SK-N-SH treated with all-trans-retinoic acid at 6 μM for 48 hours (cell line): ENCODE data around the gene KIF18B.
A peak's percentile ranks its signal among the peaks of the same experiment; 100 is the strongest.

Experiments
- ATAC-seq: fragments of 200-7000 bp; cut with Tn5 transposase; 3 replicates; pipeline ENCODE4 v1.9.1; 2020; ENCODE audit warnings: mild to moderate bottlenecking, moderate library complexity
- ARNTL ChIP-seq: fragments of 450-650 bp; formaldehyde crosslinking; IDR thresholded peaks from 2 replicates; pipeline ENCODE4 v1.5.0; 2020; ENCODE audit warnings: low read depth, mild to moderate bottlenecking, moderate library complexity, borderline replicate concordance
- BACH2 ChIP-seq: fragments of 250-450 bp; sonication (Bioruptor Pico); IDR thresholded peaks from 2 replicates; pipeline ENCODE4 v1.9.0; 2021; ENCODE audit warnings: mild to moderate bottlenecking, borderline replicate concordance
- CREB5 ChIP-seq: fragments of 250-450 bp; sonication (Bioruptor Pico); IDR thresholded peaks from 2 replicates; pipeline ENCODE4 v1.5.1; 2020; ENCODE audit warnings: low read depth, mild to moderate bottlenecking, moderate library complexity
- CSDC2 ChIP-seq: fragments of 250-450 bp; sonication (Bioruptor Pico); IDR thresholded peaks from 2 replicates; pipeline ENCODE4 v1.5.0; 2020; ENCODE audit warnings: mild to moderate bottlenecking, moderate library complexity
- ESRRG ChIP-seq: fragments of 250-450 bp; sonication (Bioruptor Pico); IDR thresholded peaks from 2 replicates; pipeline ENCODE4 v1.6.1; 2021; ENCODE audit warnings: mild to moderate bottlenecking
- GLIS3 ChIP-seq: fragments of 250-450 bp; sonication (Bioruptor Pico); IDR thresholded peaks from 2 replicates; pipeline ENCODE4 v1.5.0; 2020; ENCODE audit warnings: mild to moderate bottlenecking, moderate library complexity
- ISL1 ChIP-seq: fragments of 250-450 bp; sonication (Bioruptor Pico); IDR thresholded peaks from 2 replicates; pipeline ENCODE4 v2.1.2; 2022; ENCODE audit warnings: mild to moderate bottlenecking, moderate library complexity
- OSR1 ChIP-seq: fragments of 250-450 bp; sonication (Bioruptor Pico); IDR thresholded peaks from 2 replicates; pipeline ENCODE4 v1.8.0; 2022; ENCODE audit warnings: moderate library complexity, mild to moderate bottlenecking, inconsistent platforms
- POU6F1 ChIP-seq: fragments of 250-450 bp; sonication (Bioruptor Pico); IDR thresholded peaks from 2 replicates; pipeline ENCODE4 v1.8.0; 2021; ENCODE audit warnings: low read depth, mild to moderate bottlenecking, moderate library complexity, borderline replicate concordance
- PPARA ChIP-seq: fragments of 250-450 bp; sonication (Bioruptor Pico); IDR thresholded peaks from 2 replicates; pipeline ENCODE4 v1.5.0; 2020; ENCODE audit warnings: mild to moderate bottlenecking, borderline replicate concordance
- RARB ChIP-seq: fragments of 250-450 bp; sonication (Bioruptor Pico); IDR thresholded peaks from 2 replicates; pipeline ENCODE4 v1.8.0; 2021; ENCODE audit warnings: mild to moderate bottlenecking, moderate library complexity
- TCF4 ChIP-seq: fragments of 250-450 bp; sonication (Bioruptor Pico); IDR thresholded peaks from 2 replicates; pipeline ENCODE4 v1.8.0; 2021; ENCODE audit warnings: mild to moderate bottlenecking, moderate library complexity, borderline replicate concordance
- TSHZ2 ChIP-seq: fragments of 250-450 bp; sonication (Bioruptor Pico); IDR thresholded peaks from 2 replicates; pipeline ENCODE4 v1.5.0; 2020; ENCODE audit warnings: mild to moderate bottlenecking, moderate library complexity
- ZC3H10 ChIP-seq: fragments of 250-450 bp; sonication (Bioruptor Pico); IDR thresholded peaks from 2 replicates; pipeline ENCODE4 v1.5.1; 2021; ENCODE audit warnings: mild to moderate bottlenecking, moderate library complexity
- ZFP3 ChIP-seq: fragments of 250-450 bp; sonication (Bioruptor Pico); IDR thresholded peaks from 2 replicates; pipeline ENCODE4 v1.5.0; 2020; ENCODE audit warnings: mild to moderate bottlenecking, moderate library complexity
- ZFP30 ChIP-seq: fragments of 450-650 bp; formaldehyde crosslinking; IDR thresholded peaks from 2 replicates; pipeline ENCODE4 v1.5.0; 2022; ENCODE audit warnings: mild to moderate bottlenecking, moderate library complexity
- ZNF70 ChIP-seq: fragments of 450-650 bp; formaldehyde crosslinking; IDR thresholded peaks from 2 replicates; pipeline ENCODE4 v1.5.0; 2020; ENCODE audit warnings: mild to moderate bottlenecking, moderate library complexity
- ZNF8 ChIP-seq: fragments of 450-650 bp; formaldehyde crosslinking; IDR thresholded peaks from 2 replicates; pipeline ENCODE4 v1.5.0; 2020; ENCODE audit warnings: mild to moderate bottlenecking, moderate library complexity
- TF ChIP-seq, protein P1 (sequence below): fragments of 250-450 bp; sonication (Bioruptor Pico); IDR thresholded peaks from 2 replicates; pipeline ENCODE4 v1.5.1; 2021; ENCODE audit warnings: mild to moderate bottlenecking, moderate library complexity

Gene KIF18B

GRCh38 chr17:44942456-44942855, 5.1 kb downstream of the KIF18B start:
- TF ChIP-seq ZFP3 (no peak), BACH2 (CRISPR knock-in tag) (no peak), TCF4 (CRISPR knock-in tag) (no peak), PPARA (no peak), ZC3H10 (no peak), ARNTL (CRISPR knock-in tag) (no peak), GLIS3 (no peak), ZNF70 (CRISPR knock-in tag) (no peak)
- ATAC-seq, result no peak

GRCh38 chr17:44941712-44942331, 5.8 kb downstream of the KIF18B start:
- peak; percentile 68 for ATAC-seq
- TF ChIP-seq RARB (CRISPR knock-in tag), result no peak
- TF ChIP-seq ISL1 (CRISPR knock-in tag), result no peak
- TF ChIP-seq POU6F1 (CRISPR knock-in tag), result no peak
- no peak for TF ChIP-seq ZFP3
- no peak for TF ChIP-seq OSR1
- TF ChIP-seq BACH2 (CRISPR knock-in tag), result no peak
- no peak for TF ChIP-seq ARNTL (CRISPR knock-in tag)
- TF ChIP-seq GLIS3, result no peak
- no peak for TF ChIP-seq CSDC2 (CRISPR knock-in tag)
- TF ChIP-seq CREB5 (CRISPR knock-in tag), result no peak
- TF ChIP-seq PPARA, result no peak
- TF ChIP-seq ZFP30, result no peak
- TF ChIP-seq, all 23 proteins: peak for 0

- no peak for TF ChIP-seq CREB5 (CRISPR knock-in tag)
- no peak for TF ChIP-seq GLIS3
- TF ChIP-seq TCF4 (CRISPR knock-in tag), result no peak
- TF ChIP-seq ZFP30, result no peak
- TF ChIP-seq, protein P1, sequence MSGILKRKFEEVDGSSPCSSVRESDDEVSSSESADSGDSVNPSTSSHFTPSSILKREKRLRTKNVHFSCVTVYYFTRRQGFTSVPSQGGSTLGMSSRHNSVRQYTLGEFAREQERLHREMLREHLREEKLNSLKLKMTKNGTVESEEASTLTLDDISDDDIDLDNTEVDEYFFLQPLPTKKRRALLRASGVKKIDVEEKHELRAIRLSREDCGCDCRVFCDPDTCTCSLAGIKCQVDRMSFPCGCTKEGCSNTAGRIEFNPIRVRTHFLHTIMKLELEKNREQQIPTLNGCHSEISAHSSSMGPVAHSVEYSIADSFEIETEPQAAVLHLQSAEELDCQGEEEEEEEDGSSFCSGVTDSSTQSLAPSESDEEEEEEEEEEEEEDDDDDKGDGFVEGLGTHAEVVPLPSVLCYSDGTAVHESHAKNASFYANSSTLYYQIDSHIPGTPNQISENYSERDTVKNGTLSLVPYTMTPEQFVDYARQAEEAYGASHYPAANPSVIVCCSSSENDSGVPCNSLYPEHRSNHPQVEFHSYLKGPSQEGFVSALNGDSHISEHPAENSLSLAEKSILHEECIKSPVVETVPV (CRISPR knock-in tag), result no peak
- TF ChIP-seq, all 23 proteins: peak for 0
- ATAC-seq, result peak; percentile 41
Observed at GRCh38 chr17:44940768-44941167, 6.8 kb downstream of the KIF18B start.

DNA sequence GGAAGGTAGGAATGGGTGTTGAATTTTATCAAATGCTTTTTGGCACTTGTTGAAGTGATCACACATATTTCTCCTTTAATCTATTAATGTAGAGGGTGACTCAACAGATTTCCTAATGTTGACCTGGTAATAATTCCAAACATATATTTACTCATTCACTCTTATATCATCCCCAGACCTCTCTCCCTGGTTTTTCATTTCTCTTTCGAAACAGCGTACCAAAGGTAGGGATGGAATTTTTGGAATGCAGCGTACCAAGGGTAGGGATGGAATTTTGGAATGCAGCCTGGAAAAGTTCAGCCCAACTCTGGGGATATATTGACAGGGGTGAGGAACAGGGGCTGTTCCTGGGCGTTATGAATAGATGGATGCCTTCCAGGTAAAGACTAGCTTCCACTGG, 7.3 kb downstream of the KIF18B start:
- TF ChIP-seq ZNF8 (CRISPR knock-in tag) (peak; percentile 70; the same call in 1 of the 2 replicates), CSDC2 (CRISPR knock-in tag) (no peak)
- TF ChIP-seq, protein P1 (CRISPR knock-in tag), result no peak
- ATAC-seq, result peak; percentile 32

- ATAC-seq, result no peak
- TF ChIP-seq, protein P1 (CRISPR knock-in tag), result no peak
- TF ChIP-seq RARB (CRISPR knock-in tag) (no peak), OSR1 (no peak), TSHZ2 (no peak), ZNF70 (CRISPR knock-in tag) (no peak), ZC3H10 (no peak), ESRRG (CRISPR knock-in tag) (no peak)
Observed at GRCh38 chr17:44935116-44935515, 12.5 kb downstream of the KIF18B start.
